GM23248 (cell line): Measurements from ENCODE around the gene GIMD1. TPM values are rescaled to one million over a fixed set of nuclear protein-coding genes. Genes with fewer than 3 reads are reported as not detected.

Experiments used
- DNase-seq: peaks from one replicate; pipeline ENCODE4 v3.0.0-alpha.2; 2015
- H2AFZ ChIP-seq: fragments of 200-600 bp; sonication (generic); 2 replicates; pipeline ENCODE4 v1.6.1; 2016; ENCODE audit warnings: antibody characterized with exemption
- H3F3A ChIP-seq: fragments of 200-600 bp; sonication (generic); 2 replicates; pipeline ENCODE4 v1.6.1; 2016; ENCODE audit warnings: mild to moderate bottlenecking, antibody characterized with exemption, mixed run types; ENCODE audit not compliant: insufficient read depth
- H3K27ac ChIP-seq: fragments of 200-600 bp; sonication (generic); 2 replicates; pipeline ENCODE4 v1.5.1; 2016; ENCODE audit warnings: mild to moderate bottlenecking
- H3K27me3 ChIP-seq: fragments of 200-600 bp; sonication (generic); replicated peaks from 2 replicates; pipeline ENCODE4 v1.6.1; 2016; ENCODE audit warnings: mild to moderate bottlenecking; ENCODE audit not compliant: insufficient read depth
- H3K36me3 ChIP-seq: fragments of 200-600 bp; sonication (generic); 2 replicates; pipeline ENCODE4 v1.6.1; 2016; ENCODE audit warnings: low read depth, mild to moderate bottlenecking
- H3K4me1 ChIP-seq: fragments of 200-600 bp; sonication (generic); 2 replicates; pipeline ENCODE4 v1.6.1; 2016; ENCODE audit warnings: mild to moderate bottlenecking; ENCODE audit not compliant: insufficient read depth
- H3K4me2 ChIP-seq: fragments of 200-600 bp; sonication (generic); one replicate; pipeline ENCODE4 v1.6.1; 2016; ENCODE audit warnings: mild to moderate bottlenecking; ENCODE audit not compliant: unreplicated experiment
- H3K4me3 ChIP-seq: fragments of 200-600 bp; sonication (generic); 2 replicates; pipeline ENCODE4 v1.5.1; 2016; ENCODE audit warnings: mild to moderate bottlenecking
- H3K79me2 ChIP-seq: fragments of 200-600 bp; sonication (generic); 2 replicates; pipeline ENCODE4 v1.6.1; 2016; ENCODE audit warnings: mild to moderate bottlenecking; ENCODE audit not compliant: insufficient read depth
- H3K9ac ChIP-seq: fragments of 200-600 bp; sonication (generic); 2 replicates; pipeline ENCODE4 v1.6.1; 2016; ENCODE audit warnings: mild to moderate bottlenecking
- H3K9me2 ChIP-seq: fragments of 200-600 bp; sonication (generic); 2 replicates; pipeline ENCODE4 v1.6.1; 2016; ENCODE audit warnings: mixed run types, mild to moderate bottlenecking, moderate library complexity; ENCODE audit not compliant: insufficient read depth
- H3K9me3 ChIP-seq: fragments of 200-600 bp; sonication (generic); one replicate; pipeline ENCODE4 v1.6.1; 2017; ENCODE audit warnings: low read depth
- H4K20me1 ChIP-seq: fragments of 200-600 bp; sonication (generic); 2 replicates; pipeline ENCODE4 v1.6.0; 2016; ENCODE audit not compliant: insufficient read depth
- EZH2 ChIP-seq: fragments of 200-600 bp; sonication (generic); IDR thresholded peaks from 2 replicates; pipeline ENCODE4 v1.6.1; 2018; ENCODE audit warnings: antibody characterized with exemption, mild to moderate bottlenecking; ENCODE audit not compliant: insufficient read depth, poor library complexity, severe bottlenecking
- EZH2phosphoT487 ChIP-seq: fragments of 200-600 bp; sonication (generic); IDR thresholded peaks from 2 replicates; pipeline ENCODE4 v1.6.1; 2018; ENCODE audit warnings: antibody characterized with exemption, moderate library complexity, mild to moderate bottlenecking, low read depth; ENCODE audit not compliant: insufficient read depth
- WGBS, 2 experiments: methylation state at CpG; one replicate each; pipeline ENCODE4 v1.1.6; 2015 to 2017; ENCODE audit warnings: low lambda C conversion rate in 2 of 2, low coverage in 1 of 2; ENCODE audit errors: missing lambda C conversion rate in 2 of 2; 5-methylcytosine and 5-hydroxymethylcytosine counted together
- in situ Hi-C: fragments of 300-500 bp; cut with MboI; formaldehyde crosslinking; loops from 2 replicates; pipeline ENCODE4 v1.15.0; 2020
- polyA plus RNA-seq: library from polyadenylated mRNA; unstranded; fragments of >200 nt; fragmentation: Nextera tagmentation; extraction: Ambion mirVana; gene quantifications from 2 replicates; pipeline ENCODE4 v1.2.1, GENCODE V29; 2016
- total RNA-seq: library from RNA; depleted of rRNA; stranded (reverse); fragments of >200 nt; shearing (Covaris generic); gene quantifications from 2 replicates; pipeline ENCODE4 v1.2.3, GENCODE V29; 2014

GIMD1 gene
- total and polyA plus RNA-seq, 2 experiments from 2014 or later: not detected

GRCh38 chr4:106340774-106341173, 27.8 kb downstream of the GIMD1 start:
- Histone ChIP-seq H3K9me2 (no peaks in the 10 kb centered on the region), H4K20me1 (no peaks in the 10 kb centered on the region), H3F3A (peaks cover 14% of the 10 kb centered on the region), H2AFZ (no peak overlapping the region), H3K4me3 (no peak overlapping the region), H3K4me2 (no peak overlapping the region), H3K79me2 (peaks cover 90% of the 10 kb centered on the region), H3K36me3 (peaks cover 47% of the 10 kb centered on the region), H3K4me1 (peaks cover 15% of the 10 kb centered on the region), H3K27me3 (no peaks in the 10 kb centered on the region), H3K9me3 (no peaks in the 10 kb centered on the region), H3K9ac (no peak overlapping the region), H3K27ac (no peak overlapping the region)
- in situ Hi-C loops: no loop called here
- 100% methylated on average over 1 of the region's 1 CpG for WGBS, 2 experiments
- DNase-seq: no peak
- no peak for TF ChIP-seq EZH2phosphoT487
- no peak for TF ChIP-seq EZH2

GRCh38 chr4:106339431-106339830, 29.1 kb downstream of the GIMD1 start:
- Histone ChIP-seq H3K79me2 (peaks cover 85% of the 10 kb centered on the region), H3K27me3 (no peaks in the 10 kb centered on the region), H3K9me2 (no peaks in the 10 kb centered on the region), H2AFZ (no peak overlapping the region), H3F3A (peaks cover 12% of the 10 kb centered on the region), H3K4me3 (no peak overlapping the region), H3K27ac (no peak overlapping the region), H4K20me1 (no peaks in the 10 kb centered on the region), H3K4me1 (peaks cover 9% of the 10 kb centered on the region), H3K36me3 (peaks cover 56% of the 10 kb centered on the region), H3K9ac (no peak overlapping the region), H3K9me3 (no peaks in the 10 kb centered on the region), H3K4me2 (no peak overlapping the region)
- no peak for DNase-seq
- 73 to 74% methylated on average over 4 of the region's 4 CpGs for WGBS, 2 experiments
- no peak for TF ChIP-seq EZH2
- no peak for TF ChIP-seq EZH2phosphoT487
- in situ Hi-C loops: no loop called here

- 97% methylated on average over 3 of the region's 3 CpGs for WGBS, 2 experiments
Observed at GRCh38 chr4:106338671-106339070, 29.9 kb downstream of the GIMD1 start.

GRCh38 chr4:106337916-106338315, 30.7 kb downstream of the GIMD1 start:
- no peak overlapping the region for H3K27ac ChIP-seq
- no peak overlapping the region for H3K4me3 ChIP-seq
- H2AFZ ChIP-seq: no peak overlapping the region
- H3K9ac ChIP-seq: no peak overlapping the region
- in situ Hi-C loops: no loop called here
- DNase-seq: no peak
- peaks cover 67% of the 10 kb centered on the region for H3K36me3 ChIP-seq
- no peaks in the 10 kb centered on the region for H3K9me2 ChIP-seq
- no peak for TF ChIP-seq EZH2
- TF ChIP-seq EZH2phosphoT487: no peak
- no peaks in the 10 kb centered on the region for H3K9me3 ChIP-seq
- no peak overlapping the region for H3K4me2 ChIP-seq
- H3F3A ChIP-seq: peaks cover 6% of the 10 kb centered on the region; the same call in 1 of the 2 replicates
- peaks cover 72% of the 10 kb centered on the region for H3K79me2 ChIP-seq
- no peaks in the 10 kb centered on the region for H3K27me3 ChIP-seq
- H4K20me1 ChIP-seq: no peaks in the 10 kb centered on the region
- H3K4me1 ChIP-seq: 0 out of 2 replicates have a peak, but pooled peaks cover 5% of the 10 kb centered on the region

More at GRCh38 chr4:106338671-106339070, 29.9 kb downstream of the GIMD1 start:
- H2AFZ ChIP-seq: no peak overlapping the region
- TF ChIP-seq EZH2phosphoT487 (no peak), EZH2 (no peak)
- in situ Hi-C loops: no loop called here
- H3K9me3 ChIP-seq: no peaks in the 10 kb centered on the region
- no peaks in the 10 kb centered on the region for H3K27me3 ChIP-seq
- no peaks in the 10 kb centered on the region for H3K9me2 ChIP-seq
- H3K4me2 ChIP-seq: no peak overlapping the region
- 0 out of 2 replicates have a peak, but pooled peaks cover 5% of the 10 kb centered on the region for H3K4me1 ChIP-seq
- no peak overlapping the region for H3K9ac ChIP-seq
- H3K4me3 ChIP-seq: no peak overlapping the region
- DNase-seq: no peak
- H4K20me1 ChIP-seq: no peaks in the 10 kb centered on the region
- peaks cover 77% of the 10 kb centered on the region for H3K79me2 ChIP-seq
- no peak overlapping the region for H3K27ac ChIP-seq
- H3K36me3 ChIP-seq: peaks cover 60% of the 10 kb centered on the region
- H3F3A ChIP-seq: peaks cover 6% of the 10 kb centered on the region; the same call in 1 of the 2 replicates

- Histone ChIP-seq H3K27ac (no peak overlapping the region), H3K9me3 (no peaks in the 10 kb centered on the region), H3K79me2 (peaks cover 59% of the 10 kb centered on the region), H3F3A (peaks cover 2% of the 10 kb centered on the region; the same call in 1 of the 2 replicates), H3K4me1 (0 out of 2 replicates have a peak, but pooled peaks cover 5% of the 10 kb centered on the region), H3K36me3 (peaks cover 75% of the 10 kb centered on the region), H3K9me2 (no peaks in the 10 kb centered on the region), H3K9ac (no peak overlapping the region), H3K4me3 (no peak overlapping the region), H3K27me3 (no peaks in the 10 kb centered on the region), H2AFZ (no peak overlapping the region), H4K20me1 (no peaks in the 10 kb centered on the region), H3K4me2 (no peak overlapping the region)
- 95 to 99% methylated on average over 3 of the region's 3 CpGs for WGBS, 2 experiments
- DNase-seq: no peak
- in situ Hi-C loops: no loop called here
- TF ChIP-seq EZH2: no peak
- TF ChIP-seq EZH2phosphoT487: no peak
Observed at GRCh38 chr4:106336618-106337017, 32.0 kb downstream of the GIMD1 start.
